Epithelial cell of proximal tubule (primary cell): ENCODE results near the gene DNAI1. TPM values are rescaled to one million over a fixed set of nuclear protein-coding genes. Genes with fewer than 3 reads are reported as not detected.

Experiments used
- DNase-seq: peaks from one replicate; pipeline ENCODE4 v3.0.0-alpha.2; 2011; ENCODE audit warnings: low read depth
- H3K4me3 ChIP-seq: 2 replicates; pipeline ENCODE4 v1.5.1; 2011; ENCODE audit warnings: low read depth, mild to moderate bottlenecking, low read length
- CTCF ChIP-seq: conservative IDR thresholded peaks from 2 replicates; pipeline ENCODE4 v1.5.1; 2012; ENCODE audit warnings: low read depth, mild to moderate bottlenecking, low read length
- total RNA-seq: library from RNA; depleted of rRNA; stranded (reverse); fragments of >200 nt; gene quantifications from 2 replicates; pipeline ENCODE4 v1.2.3, GENCODE V29; 2015

Gene DNAI1
- total RNA-seq, 1 donor from 2014 or later, result 0.06 TPM

GRCh38 chr9:34510497-34511468 is 52.2 kb downstream of the DNAI1 start:
- no peak for TF ChIP-seq CTCF
- DNase-seq, result no peak
- H3K4me3 ChIP-seq, result no peak overlapping the region

GRCh38 chr9:34512131-34513078 is 53.8 kb downstream of the DNAI1 start:
- no peak for DNase-seq
- TF ChIP-seq CTCF, result no peak
- no peak overlapping the region for H3K4me3 ChIP-seq

- no peak for TF ChIP-seq CTCF
- DNase-seq, result no peak
These were observed 55.1 kb downstream of the DNAI1 start for GRCh38 chr9:34513567-34514214.

GRCh38 chr9:34514401-34514800 is 55.8 kb downstream of the DNAI1 start:
- no peak overlapping the region for H3K4me3 ChIP-seq
- no peak for TF ChIP-seq CTCF
- no peak for DNase-seq

More at GRCh38 chr9:34513567-34514214, 55.1 kb downstream of the DNAI1 start:
- no peak overlapping the region for H3K4me3 ChIP-seq

- TF ChIP-seq CTCF, result no peak
These were observed 56.2 kb downstream of the DNAI1 start for GRCh38 chr9:34514816-34515215.

GRCh38 chr9:34515959-34516358 is 57.4 kb downstream of the DNAI1 start:
- H3K4me3 ChIP-seq, result no peak overlapping the region
- no peak for DNase-seq
- TF ChIP-seq CTCF, result no peak

More at GRCh38 chr9:34514816-34515215, 56.2 kb downstream of the DNAI1 start:
- no peak for DNase-seq
- H3K4me3 ChIP-seq, result no peak overlapping the region
